Cerebellar cortex (tissue), 1 donor: Measurements from ENCODE around the gene TMCC1.

Source experiments
- DNase-seq: peaks from one replicate; pipeline ENCODE4 v3.0.0-alpha.2; 2015; ENCODE audit warnings: low spot score

The TMCC1 gene

DNA sequence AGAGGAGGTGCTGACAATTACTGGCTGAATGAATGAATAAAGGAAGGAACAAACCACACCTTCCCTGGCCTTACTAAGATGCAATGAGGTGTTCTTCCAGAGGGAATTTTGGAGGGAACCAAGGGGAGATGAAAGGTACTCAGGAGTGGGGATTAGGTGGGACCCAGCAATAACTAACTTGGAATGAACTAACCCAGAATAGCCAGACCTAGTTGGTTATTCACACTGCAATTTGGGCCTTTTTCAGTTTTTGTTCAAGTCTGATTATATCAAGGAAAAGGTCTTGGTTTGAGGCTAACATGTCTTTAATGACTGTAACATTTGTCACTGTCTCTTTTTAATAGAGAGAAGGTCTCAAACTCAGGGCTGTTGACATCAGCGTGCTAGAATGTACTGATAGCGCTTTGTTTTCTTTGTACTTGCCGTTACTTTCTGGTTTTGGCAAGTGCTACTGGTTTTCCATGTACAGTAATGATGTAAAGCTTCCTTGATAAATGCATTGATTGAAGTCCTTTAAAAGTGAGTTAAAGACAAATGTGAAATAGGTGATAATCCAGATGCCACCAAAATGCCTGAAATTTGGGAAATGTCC lies 283.8 kb downstream of the TMCC1 start:
- DNase-seq = no peak

- DNase-seq = no peak
Observed at GRCh38 chr3:129608936-129609590, 284.4 kb downstream of the TMCC1 start.

DNA sequence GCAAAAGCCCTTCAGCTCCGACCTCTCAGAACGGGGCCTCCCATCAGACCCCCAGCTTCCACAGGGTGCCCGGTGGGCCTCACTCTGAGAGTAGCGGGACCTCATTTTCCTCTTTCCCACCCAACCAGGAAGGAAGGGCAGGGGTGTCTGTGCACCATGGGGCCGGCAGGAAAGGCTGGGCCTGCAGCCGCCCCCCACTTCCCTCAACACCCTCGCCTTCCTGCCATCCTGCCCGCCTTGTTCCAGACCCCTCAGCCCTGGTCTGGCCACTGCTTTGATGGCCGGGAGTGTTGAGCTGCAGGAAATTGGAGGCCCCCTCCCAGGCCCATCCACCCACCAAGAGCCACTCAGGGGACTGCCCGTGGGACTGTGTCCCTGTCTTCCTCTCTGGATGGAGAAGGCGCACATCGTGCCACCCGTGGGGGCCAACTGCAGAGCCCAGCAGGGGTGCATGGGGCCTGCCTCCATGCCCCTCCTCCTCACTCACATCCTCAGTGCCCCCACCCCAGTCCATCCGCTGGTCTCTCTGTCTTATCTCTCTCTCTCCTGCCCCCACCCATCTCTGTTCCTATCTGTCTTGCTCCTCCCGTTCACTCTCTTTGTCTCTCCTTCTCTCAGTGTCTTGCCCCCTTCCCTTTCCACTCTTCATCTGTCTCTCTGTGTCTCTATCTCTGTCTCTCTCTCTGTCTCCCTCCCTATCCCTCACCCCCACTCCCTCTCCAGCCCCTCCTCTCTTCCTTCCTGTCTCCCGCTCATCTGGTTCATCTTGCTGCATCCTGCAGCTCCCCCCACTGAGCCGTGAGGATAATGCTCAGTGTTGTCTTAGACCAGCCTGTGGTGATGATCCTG lies 285.2 kb downstream of the TMCC1 start:
- DNase-seq = no peak

- DNase-seq = no peak
Observed at GRCh38 chr3:129607391-129608068, 286.0 kb downstream of the TMCC1 start.

- DNase-seq = no peak
Observed at GRCh38 chr3:129606636-129607390, 286.7 kb downstream of the TMCC1 start, which contains the start of gene PLXND1. PLXND1 (minus strand) TSS chr3:129606676; CDS start chr3:129606639, 37 bp downstream.

DNA sequence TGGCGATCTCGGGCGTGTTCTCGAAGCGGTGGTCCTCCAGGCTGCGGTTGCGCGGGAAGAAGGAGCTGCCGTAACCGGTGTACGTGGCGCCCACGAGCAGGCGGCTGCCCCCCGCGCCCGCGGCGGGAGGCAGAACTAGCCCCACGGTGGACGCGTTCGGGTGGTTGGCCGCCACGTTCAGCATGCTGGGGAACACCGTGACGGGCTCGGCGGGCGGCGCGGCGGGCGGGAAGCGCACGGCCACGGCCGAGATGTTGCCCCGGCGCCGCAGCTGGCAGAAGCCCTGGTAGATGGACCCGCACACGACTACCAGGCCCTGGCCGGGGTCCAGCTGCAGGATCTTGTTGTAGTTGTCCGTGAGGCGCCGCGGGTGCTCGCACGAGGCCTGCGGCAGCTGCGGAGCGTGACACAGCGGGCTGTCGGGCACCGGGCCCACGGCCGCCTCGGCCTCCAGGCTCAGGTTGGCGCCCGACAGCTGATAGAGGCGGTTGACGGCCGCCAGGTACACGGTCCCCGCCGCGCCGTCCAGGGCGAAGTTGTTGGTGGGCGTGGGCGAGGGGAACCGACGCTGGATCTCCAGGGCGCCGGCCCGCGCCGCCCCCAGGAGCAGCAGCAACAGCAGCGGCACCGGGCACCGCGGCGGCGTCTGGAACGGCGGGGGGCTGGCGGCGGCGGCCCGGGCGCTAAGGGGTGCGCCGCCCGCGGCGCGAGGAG lies 287.4 kb downstream of the TMCC1 start:
- DNase-seq = no peak

- no peak for DNase-seq
Observed at GRCh38 chr3:129605203-129605921, 288.1 kb downstream of the TMCC1 start.

DNA sequence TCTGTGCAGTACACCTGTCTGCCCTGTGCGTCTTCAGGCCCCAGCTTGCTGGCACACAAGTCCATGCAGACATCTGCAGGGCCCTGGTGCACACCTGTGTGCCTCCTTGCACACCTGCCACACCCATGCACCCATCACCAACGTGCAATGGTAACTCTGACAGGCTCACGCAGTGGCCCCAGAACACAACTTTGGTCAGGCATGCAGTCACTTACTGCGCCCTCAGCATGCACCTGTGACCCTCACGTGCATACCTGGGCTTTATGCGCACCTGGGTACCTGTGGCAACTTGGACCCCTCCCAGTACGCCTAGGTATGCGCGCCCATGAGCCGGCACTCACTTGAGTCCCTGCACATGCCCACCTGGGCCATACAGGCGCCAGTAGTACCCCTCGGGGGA lies 288.7 kb downstream of the TMCC1 start:
- DNase-seq = no peak

GRCh38 chr3:129603991-129604749 lies 289.3 kb downstream of the TMCC1 start:
- DNase-seq = no peak

- no peak for DNase-seq
Observed at GRCh38 chr3:129603561-129603942, 290.0 kb downstream of the TMCC1 start.

DNA sequence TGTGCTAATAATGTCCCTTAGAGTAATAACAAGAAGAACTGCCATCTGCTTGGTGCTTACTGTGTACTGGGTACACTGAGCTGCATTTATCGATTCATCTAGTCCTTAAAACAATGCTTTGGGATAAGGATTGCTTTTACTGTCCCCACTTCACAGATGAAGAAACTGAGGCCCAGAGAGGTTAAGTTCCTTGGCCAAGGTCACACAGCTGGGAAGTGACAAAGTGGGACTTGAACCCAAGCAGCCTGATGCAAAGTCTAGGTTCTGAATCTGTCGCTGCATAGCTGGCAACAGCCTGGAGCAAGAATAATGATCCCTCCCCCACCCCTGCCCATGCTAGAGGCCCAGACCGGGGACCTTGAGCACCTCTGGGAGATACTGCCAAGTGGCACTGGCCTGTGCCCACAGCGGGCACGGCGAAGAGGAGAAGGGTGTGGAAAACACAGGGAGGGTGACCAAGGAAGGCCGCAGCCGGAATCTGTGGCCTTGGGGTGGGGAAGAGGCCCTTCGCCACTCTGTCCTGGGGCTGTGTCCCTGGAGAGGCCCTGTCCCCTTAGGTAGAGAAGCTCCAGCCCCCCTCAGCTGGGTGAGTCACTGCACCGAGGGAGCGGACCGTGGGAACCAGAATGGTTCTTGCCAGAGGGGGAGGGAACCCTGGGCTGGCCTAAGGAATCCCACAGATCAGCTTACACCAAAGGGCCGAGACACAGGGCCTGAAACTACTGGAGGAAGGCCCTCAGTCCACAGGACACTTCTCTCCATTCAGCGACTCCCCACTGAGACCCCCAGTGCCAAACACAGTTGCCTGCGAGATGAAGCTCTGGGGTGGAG lies 290.6 kb downstream of the TMCC1 start:
- peak; percentile 62 for DNase-seq

GRCh38 chr3:129602309-129602708 lies 291.2 kb downstream of the TMCC1 start:
- DNase-seq = no peak

DNA sequence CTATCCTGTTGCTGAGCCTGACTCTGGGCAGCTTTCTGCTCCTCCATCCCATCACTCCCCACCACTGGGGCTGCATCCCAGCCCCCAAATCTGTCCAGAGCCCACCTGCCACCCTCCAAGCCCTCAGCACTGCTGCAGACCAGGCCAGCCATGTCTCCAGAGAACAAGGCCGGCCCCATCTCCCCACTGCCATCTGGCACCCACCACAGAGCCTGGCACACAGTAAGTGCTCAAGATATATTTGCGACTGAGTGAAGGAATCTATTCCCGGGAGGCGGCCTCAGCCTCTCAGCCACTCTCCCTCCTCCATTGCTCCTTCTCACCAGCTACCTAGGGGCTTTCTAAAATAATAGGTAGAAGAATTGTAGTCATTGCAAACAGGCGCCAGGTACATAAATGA lies 291.8 kb downstream of the TMCC1 start:
- DNase-seq = no peak

DNA sequence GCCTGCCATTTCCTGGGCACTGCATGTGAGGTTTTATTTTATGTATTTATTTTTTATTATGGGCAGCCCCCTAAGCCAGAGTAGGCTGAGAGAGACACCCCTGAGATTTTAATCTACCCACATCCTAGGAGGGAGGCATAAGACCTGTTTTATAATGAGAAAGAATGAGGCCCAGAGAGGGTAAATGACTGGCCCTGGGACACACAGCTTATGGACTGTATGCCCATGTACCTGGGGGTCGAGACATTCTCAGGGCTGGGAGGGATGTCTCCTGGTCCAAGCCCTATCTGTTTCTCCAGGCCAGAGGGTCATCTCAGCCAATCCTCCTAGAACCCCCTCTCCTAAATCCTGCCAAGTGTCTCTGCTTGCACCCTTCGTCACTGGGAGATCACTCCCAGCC lies 293.2 kb downstream of the TMCC1 start:
- DNase-seq = no peak

DNA sequence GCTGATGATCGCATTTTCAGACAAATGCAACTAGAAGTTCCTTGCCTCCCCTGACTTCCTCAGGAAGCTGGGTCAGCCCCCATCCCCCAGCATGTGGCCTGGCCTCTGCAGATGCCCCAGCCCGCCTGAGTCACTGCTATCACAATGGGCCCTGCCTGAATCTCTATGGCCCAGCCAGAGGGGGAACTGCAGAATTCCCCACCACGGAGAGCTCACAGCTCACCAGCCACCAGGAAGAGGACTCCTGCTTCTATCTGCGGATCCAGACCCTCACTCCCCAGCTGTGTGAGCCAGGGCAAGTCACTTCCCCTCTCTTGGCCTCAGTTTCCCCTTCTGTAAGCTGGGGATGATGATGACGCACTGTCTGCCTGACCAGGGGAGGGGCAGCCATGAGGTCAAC lies 293.9 kb downstream of the TMCC1 start:
- peak; percentile 29 for DNase-seq

DNA sequence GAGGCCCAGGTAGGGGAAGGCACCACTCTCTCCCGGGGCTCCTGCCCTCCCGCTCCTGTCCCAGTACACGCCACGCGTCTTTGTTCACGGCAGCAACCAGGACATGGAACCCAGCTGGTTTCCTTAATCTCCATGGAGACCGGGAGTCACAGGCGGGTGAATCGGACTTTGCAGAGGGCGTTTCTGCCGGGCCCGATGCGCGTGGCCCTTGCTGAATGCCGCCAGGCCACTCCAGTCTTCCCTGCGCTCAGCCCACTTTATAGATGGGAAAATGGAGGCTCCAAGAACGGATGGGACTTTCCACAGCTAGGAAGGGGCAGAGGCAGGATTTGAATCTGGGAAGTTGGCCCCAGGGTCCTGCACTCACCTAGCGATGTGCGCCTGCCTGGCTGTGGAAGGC lies 294.4 kb downstream of the TMCC1 start:
- no peak for DNase-seq

DNA sequence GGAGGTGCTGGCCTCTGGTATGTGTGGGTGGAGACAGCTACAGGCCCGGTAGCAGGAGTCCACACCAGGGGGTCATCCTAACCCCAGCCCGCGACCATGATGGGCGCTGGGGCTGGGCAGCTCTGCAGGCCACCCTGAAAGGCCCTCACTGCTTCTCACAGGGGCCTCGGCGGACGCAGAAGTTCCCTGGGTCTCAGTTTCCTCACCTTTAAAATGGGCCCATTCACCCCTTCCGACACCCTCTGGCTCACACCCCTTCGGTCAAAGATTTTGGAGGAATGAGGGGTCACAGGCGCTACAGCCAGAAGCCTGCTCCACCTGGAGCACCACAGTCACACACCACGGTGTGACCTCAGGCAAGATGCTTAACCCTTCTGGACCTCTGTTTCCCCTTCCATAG lies 295.0 kb downstream of the TMCC1 start:
- no peak for DNase-seq

GRCh38 chr3:129598000-129598381 lies 295.5 kb downstream of the TMCC1 start:
- DNase-seq = peak; percentile 29
